ENCODE data around the gene TRAF7.
A peak's percentile ranks its signal among the peaks of the same experiment; 100 is the strongest.

Gene TRAF7

DNA sequence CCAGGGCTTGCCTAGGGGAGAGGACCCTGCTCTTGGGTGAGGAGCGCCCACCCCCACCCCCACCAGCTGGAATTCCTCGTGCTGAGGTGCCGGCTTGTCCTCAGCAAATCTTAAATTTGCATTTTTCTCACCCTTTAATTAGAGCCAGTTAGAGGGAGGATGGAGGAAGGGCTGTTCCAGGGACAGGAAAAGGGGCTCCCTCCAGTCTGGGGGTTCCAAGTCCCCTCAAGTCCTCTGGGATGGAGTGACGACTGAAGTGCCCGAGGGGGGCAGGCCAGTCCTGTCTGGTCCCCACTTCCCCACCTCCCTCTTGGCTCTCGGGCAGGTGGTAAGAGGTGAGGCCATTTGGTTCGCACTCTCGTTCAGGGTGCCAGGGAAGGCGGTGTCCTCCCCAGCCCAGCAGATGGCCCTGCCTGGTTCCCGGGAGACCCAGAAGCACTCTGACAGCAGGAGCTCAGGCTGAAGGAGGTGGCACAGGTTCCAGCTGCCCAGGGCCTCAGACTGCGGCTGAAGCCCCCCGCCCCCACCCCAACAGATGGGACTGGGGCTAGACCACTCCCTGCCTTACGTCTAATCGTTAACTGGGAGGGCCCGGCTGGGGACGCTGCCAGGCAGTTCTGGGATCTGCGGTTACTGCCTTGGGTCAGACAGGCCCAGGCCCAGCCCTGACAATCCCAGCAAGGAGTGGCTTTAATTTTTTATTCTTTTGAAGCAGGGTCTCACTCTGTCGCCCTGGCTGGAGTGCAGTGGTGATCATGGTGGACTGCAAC, 5.0 kb upstream of the TRAF7 start:
- H3K27me3 ChIP-seq (ENCODE audit: insufficient read depth, low read length, poor library complexity, severe bottlenecking): peaks cover 4% of the 10 kb centered on the region
- no peaks in the 10 kb centered on the region for H3K9me3 ChIP-seq (ENCODE audit: insufficient read depth, low read depth, low read length)
- TF ChIP-seq CTCF (conservative IDR thresholded peaks at IDR 0.05; ENCODE audit: low read length): no peak
- no peak for TF ChIP-seq EZH2phosphoT487 (IDR thresholded peaks at IDR 0.05; ENCODE audit: borderline replicate concordance)
- peaks cover 47% of the 10 kb centered on the region for H4K20me1 ChIP-seq (ENCODE audit: insufficient read depth, low read length, poor library complexity, severe bottlenecking)
- peaks cover 41% of the 10 kb centered on the region for H3K79me2 ChIP-seq (ENCODE audit: insufficient read depth, low read length)
- H3K4me2 ChIP-seq (ENCODE audit: low read depth, low read length, poor library complexity, severe bottlenecking): no peak overlapping the region
- no peaks in the 10 kb centered on the region for H3K36me3 ChIP-seq (ENCODE audit: insufficient read depth, low read length)
- no peak overlapping the region for H3K4me3 ChIP-seq (ENCODE audit: low read length, poor library complexity, severe bottlenecking)
- H3K4me1 ChIP-seq (ENCODE audit: insufficient read depth, low read length, poor library complexity, severe bottlenecking): no peaks in the 10 kb centered on the region
- no peak overlapping the region for H2AFZ ChIP-seq (ENCODE audit: low read length)
- H3F3A ChIP-seq (ENCODE audit: low read depth): no peaks in the 10 kb centered on the region
- no peaks in the 10 kb centered on the region for H3K9me2 ChIP-seq (replicated peaks; ENCODE audit: low read depth, low read length)
- H3K9ac ChIP-seq (ENCODE audit: low read depth, low read length, poor library complexity, severe bottlenecking): no peak overlapping the region

DNA sequence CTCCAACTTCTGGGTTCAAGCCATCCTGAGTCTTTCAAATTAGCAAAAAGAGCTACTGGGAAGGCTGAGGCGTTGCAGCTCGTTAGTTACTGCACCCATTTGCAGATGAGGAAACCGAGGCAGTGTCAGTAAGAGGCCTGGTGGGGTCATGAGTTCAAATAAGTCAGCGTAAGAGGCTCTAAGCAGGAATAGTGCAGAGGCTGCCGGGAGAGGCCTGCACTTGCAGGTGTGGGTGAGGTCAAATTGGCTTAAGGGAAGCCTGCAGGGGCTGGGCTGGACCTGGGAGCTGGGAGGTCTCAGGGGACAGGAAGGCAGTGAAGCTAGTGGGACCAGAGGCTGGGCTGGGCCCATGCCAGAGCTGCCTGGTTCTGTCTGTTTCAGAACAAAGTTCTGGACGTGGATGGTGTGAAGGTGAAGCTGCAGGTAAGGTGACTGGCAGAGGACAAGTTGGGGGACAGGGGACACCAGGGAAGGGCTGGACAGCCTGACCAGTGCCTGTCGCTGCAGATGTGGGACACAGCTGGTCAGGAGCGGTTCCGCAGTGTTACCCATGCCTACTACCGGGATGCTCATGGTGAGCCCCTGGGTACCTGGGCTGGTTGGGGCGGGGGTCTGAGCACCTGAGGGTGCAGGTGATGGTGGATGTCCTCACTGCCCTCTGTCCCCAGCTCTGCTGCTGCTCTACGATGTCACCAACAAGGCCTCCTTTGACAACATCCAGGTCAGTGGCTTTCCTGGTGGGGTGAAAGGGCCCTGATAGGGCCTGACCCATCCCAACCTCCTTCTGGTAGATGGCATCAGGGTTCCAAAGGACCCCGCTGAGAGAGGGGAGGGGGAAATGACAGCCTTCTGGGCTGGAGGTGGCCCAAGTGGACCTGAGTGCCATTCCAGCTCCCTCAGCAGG, 4.1 kb upstream of the TRAF7 start:
- Histone ChIP-seq H3K79me2 (ENCODE audit: insufficient read depth, low read length) (peaks cover 47% of the 10 kb centered on the region), H3K4me1 (ENCODE audit: insufficient read depth, low read length, poor library complexity, severe bottlenecking) (no peaks in the 10 kb centered on the region), H3K4me3 (ENCODE audit: low read length, poor library complexity, severe bottlenecking) (no peak overlapping the region), H3K36me3 (ENCODE audit: insufficient read depth, low read length) (no peaks in the 10 kb centered on the region), H3K9ac (ENCODE audit: low read depth, low read length, poor library complexity, severe bottlenecking) (no peak overlapping the region), H3K27me3 (ENCODE audit: insufficient read depth, low read length, poor library complexity, severe bottlenecking) (peaks cover 4% of the 10 kb centered on the region), H3K4me2 (ENCODE audit: low read depth, low read length, poor library complexity, severe bottlenecking) (no peak overlapping the region), H3K9me3 (ENCODE audit: insufficient read depth, low read depth, low read length) (no peaks in the 10 kb centered on the region), H3K9me2 (replicated peaks; ENCODE audit: low read depth, low read length) (no peaks in the 10 kb centered on the region), H4K20me1 (ENCODE audit: insufficient read depth, low read length, poor library complexity, severe bottlenecking) (peaks cover 47% of the 10 kb centered on the region), H2AFZ (ENCODE audit: low read length) (no peak overlapping the region), H3F3A (ENCODE audit: low read depth) (no peaks in the 10 kb centered on the region)
- TF ChIP-seq EZH2phosphoT487 (IDR thresholded peaks at IDR 0.05; ENCODE audit: borderline replicate concordance): no peak
- TF ChIP-seq CTCF (conservative IDR thresholded peaks at IDR 0.05; ENCODE audit: low read length): no peak

GRCh38 chr16:2152695-2153506, 2.7 kb upstream of the TRAF7 start:
- H3K9me2 ChIP-seq (replicated peaks; ENCODE audit: low read depth, low read length): no peaks in the 10 kb centered on the region
- peaks cover 5% of the 10 kb centered on the region for H3K4me1 ChIP-seq (ENCODE audit: insufficient read depth, low read length, poor library complexity, severe bottlenecking)
- TF ChIP-seq EZH2phosphoT487 (IDR thresholded peaks at IDR 0.05; ENCODE audit: borderline replicate concordance): no peak
- no peak for TF ChIP-seq CTCF (conservative IDR thresholded peaks at IDR 0.05; ENCODE audit: low read length)
- peaks cover 61% of the 10 kb centered on the region for H3K79me2 ChIP-seq (ENCODE audit: insufficient read depth, low read length)
- no peaks in the 10 kb centered on the region for H3F3A ChIP-seq (ENCODE audit: low read depth)
- H3K4me3 ChIP-seq (ENCODE audit: low read length, poor library complexity, severe bottlenecking): peak overlapping the region; percentile 96
- peak overlapping the region; percentile 97 for H3K9ac ChIP-seq (ENCODE audit: low read depth, low read length, poor library complexity, severe bottlenecking)
- H2AFZ ChIP-seq (ENCODE audit: low read length): no peak overlapping the region
- peak overlapping the region; percentile 96 for H3K4me2 ChIP-seq (ENCODE audit: low read depth, low read length, poor library complexity, severe bottlenecking)
- H3K27me3 ChIP-seq (ENCODE audit: insufficient read depth, low read length, poor library complexity, severe bottlenecking): peaks cover 4% of the 10 kb centered on the region
- no peaks in the 10 kb centered on the region for H3K36me3 ChIP-seq (ENCODE audit: insufficient read depth, low read length)
- H4K20me1 ChIP-seq (ENCODE audit: insufficient read depth, low read length, poor library complexity, severe bottlenecking): peaks cover 47% of the 10 kb centered on the region
- no peaks in the 10 kb centered on the region for H3K9me3 ChIP-seq (ENCODE audit: insufficient read depth, low read depth, low read length)
